Hepatocyte (in vitro differentiated cells): ENCODE results near the gene UNKL. TPM values are rescaled to one million over a fixed set of nuclear protein-coding genes. Genes with fewer than 3 reads are reported as not detected.

Source experiments
- DNase-seq: peaks from one replicate; pipeline ENCODE4 v3.0.0-alpha.2; 2016; ENCODE audit warnings: low spot score
- H2AFZ ChIP-seq: fragments of 200-600 bp; sonication (generic); 2 replicates; pipeline ENCODE4 v1.6.0; 2016; ENCODE audit warnings: antibody characterized with exemption, mild to moderate bottlenecking
- H3K27ac ChIP-seq: fragments of 200-600 bp; sonication (generic); 2 replicates; pipeline ENCODE4 v1.5.1; 2016; ENCODE audit warnings: mild to moderate bottlenecking
- H3K27me3 ChIP-seq: fragments of 200-600 bp; sonication (generic); 2 replicates; pipeline ENCODE4 v1.6.1; 2016
- H3K36me3 ChIP-seq: fragments of 200-600 bp; sonication (generic); replicated peaks from 2 replicates; pipeline ENCODE4 v1.5.1; 2016; ENCODE audit warnings: low read depth; ENCODE audit not compliant: insufficient read depth
- H3K4me1 ChIP-seq: fragments of 200-600 bp; sonication (generic); 2 replicates; pipeline ENCODE4 v1.5.1; 2016; ENCODE audit warnings: mild to moderate bottlenecking, moderate library complexity; ENCODE audit not compliant: insufficient read depth
- H3K4me2 ChIP-seq: fragments of 200-600 bp; sonication (generic); 2 replicates; pipeline ENCODE4 v1.6.0; 2016
- H3K4me3 ChIP-seq: fragments of 200-600 bp; sonication (generic); 2 replicates; pipeline ENCODE4 v1.5.1; 2016; ENCODE audit warnings: mild to moderate bottlenecking
- H3K79me2 ChIP-seq: fragments of 200-600 bp; sonication (generic); 2 replicates; pipeline ENCODE4 v1.6.0; 2017; ENCODE audit warnings: mild to moderate bottlenecking
- H3K9me2 ChIP-seq: fragments of 200-600 bp; sonication (generic); replicated peaks from 2 replicates; pipeline ENCODE4 v1.6.0; 2017; ENCODE audit warnings: mild to moderate bottlenecking; ENCODE audit not compliant: insufficient read depth
- H3K9me3 ChIP-seq: fragments of 200-600 bp; sonication (generic); 2 replicates; pipeline ENCODE4 v1.5.1; 2016; ENCODE audit warnings: low read depth, mild to moderate bottlenecking
- H4K20me1 ChIP-seq: fragments of 200-600 bp; sonication (generic); 2 replicates; pipeline ENCODE4 v1.6.0; 2016; ENCODE audit warnings: mild to moderate bottlenecking; ENCODE audit not compliant: insufficient read depth, poor library complexity, severe bottlenecking
- CTCF ChIP-seq: fragments of 200-600 bp; sonication (generic); IDR thresholded peaks from 2 replicates; pipeline ENCODE4 v1.5.1; 2016; ENCODE audit warnings: antibody characterized with exemption, mild to moderate bottlenecking; ENCODE audit not compliant: poor library complexity
- EZH2 ChIP-seq: fragments of 200-600 bp; sonication (generic); IDR thresholded peaks from 2 replicates; pipeline ENCODE4 v1.6.1; 2016; ENCODE audit warnings: antibody characterized with exemption, mild to moderate bottlenecking, borderline replicate concordance
- EZH2phosphoT487 ChIP-seq: fragments of 200-600 bp; sonication (generic); IDR thresholded peaks from one replicate; pipeline ENCODE4 v1.6.1; 2018; ENCODE audit warnings: antibody characterized with exemption, mild to moderate bottlenecking, low read depth, moderate library complexity; ENCODE audit not compliant: unreplicated experiment, severe bottlenecking
- WGBS: methylation state at CpG from one replicate; pipeline ENCODE4 v1.1.6; 2016; ENCODE audit warnings: low lambda C conversion rate; ENCODE audit errors: missing lambda C conversion rate; 5-methylcytosine and 5-hydroxymethylcytosine counted together
- polyA plus RNA-seq: library from polyadenylated mRNA; unstranded; fragments of >200 nt; fragmentation: Nextera tagmentation; extraction: Ambion mirVana; gene quantifications from 2 replicates; pipeline ENCODE4 v1.2.1, GENCODE V29; 2016
- total RNA-seq: library from RNA; depleted of rRNA; stranded (reverse); fragments of >200 nt; gene quantifications from 2 replicates; pipeline ENCODE4 v1.2.3, GENCODE V29; 2014

Gene UNKL
- total and polyA plus RNA-seq, 2 experiments from 2014 or later, result 8.5 to 10.3 TPM

- WGBS, result 46% methylated on average over 34 of the region's 35 CpGs
These were observed 16.4 kb upstream of the UNKL start, which contains the start of gene PERCC1 for GRCh38 chr16:1430759-1431496. Gene PERCC1 (plus strand): TSS chr16:1431078. CDS start chr16:1432594, 1,516 bp downstream.

GRCh38 chr16:1430214-1430758, 15.8 kb upstream of the UNKL start:
- H3K9me3 ChIP-seq, result no peaks in the 10 kb centered on the region
- peak overlapping the region; percentile 65 for H3K4me2 ChIP-seq
- H3K36me3 ChIP-seq, result no peaks in the 10 kb centered on the region
- no peaks in the 10 kb centered on the region for H3K79me2 ChIP-seq
- no peak overlapping the region for H3K27ac ChIP-seq
- no peaks in the 10 kb centered on the region for H3K9me2 ChIP-seq
- no peak overlapping the region for H3K4me3 ChIP-seq
- no peak for DNase-seq
- H3K27me3 ChIP-seq, result no peaks in the 10 kb centered on the region
- peaks cover 13% of the 10 kb centered on the region for H3K4me1 ChIP-seq
- no peak for TF ChIP-seq EZH2phosphoT487
- 71% methylated on average over 14 of the region's 14 CpGs for WGBS
- no peak overlapping the region for H2AFZ ChIP-seq
- H4K20me1 ChIP-seq, result no peaks in the 10 kb centered on the region

More at GRCh38 chr16:1430759-1431496, 16.4 kb upstream of the UNKL start, which contains the start of gene PERCC1:
- Histone ChIP-seq H3K79me2 (no peaks in the 10 kb centered on the region), H3K27me3 (no peaks in the 10 kb centered on the region), H3K9me3 (no peaks in the 10 kb centered on the region), H4K20me1 (no peaks in the 10 kb centered on the region), H3K4me3 (no peak within 1 kb of the TSS), H3K27ac (peak within 1 kb of the TSS; percentile 51), H3K4me1 (peaks cover 13% of the 10 kb centered on the region), H3K9me2 (no peaks in the 10 kb centered on the region), H3K36me3 (no peaks in the 10 kb centered on the region), H3K4me2 (peak within 1 kb of the TSS; percentile 65), H2AFZ (no peak within 1 kb of the TSS)
- DNase-seq, result peak; percentile 74
- TF ChIP-seq EZH2 (no peak), CTCF (peak; percentile 10), EZH2phosphoT487 (no peak)

GRCh38 chr16:1429631-1430030, 15.1 kb upstream of the UNKL start:
- H3K4me3 ChIP-seq, result no peak overlapping the region
- H4K20me1 ChIP-seq, result no peaks in the 10 kb centered on the region
- no peak for TF ChIP-seq CTCF
- TF ChIP-seq EZH2, result no peak
- TF ChIP-seq EZH2phosphoT487, result no peak
- WGBS, result 95% methylated on average over 9 of the region's 13 CpGs
- no peaks in the 10 kb centered on the region for H3K9me3 ChIP-seq
- no peaks in the 10 kb centered on the region for H3K36me3 ChIP-seq
- H3K4me1 ChIP-seq, result peaks cover 13% of the 10 kb centered on the region
- DNase-seq, result no peak
- no peak overlapping the region for H2AFZ ChIP-seq
- H3K27me3 ChIP-seq, result no peaks in the 10 kb centered on the region
- H3K27ac ChIP-seq, result no peak overlapping the region
- no peak overlapping the region for H3K4me2 ChIP-seq
- H3K79me2 ChIP-seq, result no peaks in the 10 kb centered on the region
- H3K9me2 ChIP-seq, result no peaks in the 10 kb centered on the region

- Histone ChIP-seq H3K4me1 (peaks cover 13% of the 10 kb centered on the region), H3K4me2 (no peak overlapping the region), H3K36me3 (no peaks in the 10 kb centered on the region), H3K9me2 (no peaks in the 10 kb centered on the region), H2AFZ (no peak overlapping the region), H3K4me3 (no peak overlapping the region), H4K20me1 (no peaks in the 10 kb centered on the region), H3K27ac (no peak overlapping the region), H3K27me3 (no peaks in the 10 kb centered on the region), H3K79me2 (no peaks in the 10 kb centered on the region), H3K9me3 (no peaks in the 10 kb centered on the region)
- TF ChIP-seq EZH2phosphoT487 (no peak), CTCF (no peak), EZH2 (no peak)
- no peak for DNase-seq
- 87% methylated on average over 11 of the region's 11 CpGs for WGBS
These were observed 14.5 kb upstream of the UNKL start for GRCh38 chr16:1429012-1429411.
